Endothelial cell of umbilical vein (primary cell): ENCODE results near the gene WDR7. TPM values are rescaled to one million over a fixed set of nuclear protein-coding genes. Genes with fewer than 3 reads are reported as not detected.

Experiments used
- BruUV-seq: library from RNA; stranded (reverse); fragments of 400-500 nt; replicated peaks from 2 replicates; lab custom pipeline; 2021; lab: Mats Ljungman, UMichigan
- CTCF ChIA-PET: fragments of 300-600, 350-600 bp; sonication (Branson Sonifier 250); formaldehyde crosslinking; loops from one replicate; lab custom pipeline; 2021; ENCODE audit warnings: antibody characterized with exemption, inconsistent platforms; lab: Charles Lee
- POLR2A ChIA-PET: fragments of 300-600, 350-600 bp; sonication (Branson Sonifier 250); formaldehyde crosslinking; loops from one replicate; lab custom pipeline; 2021; ENCODE audit warnings: antibody characterized with exemption, inconsistent platforms; lab: Charles Lee
- DNase-seq: peaks from one replicate; pipeline ENCODE4 v3.0.0-alpha.2; 2011; ENCODE audit warnings: low read depth, low spot score
- FAIRE-seq: peaks from 2 replicates; lab custom pipeline; 2011; peaks lifted over from hg19 to GRCh38; lab: Jason Lieb, UNC
- H2AFZ ChIP-seq: 2 replicates; pipeline ENCODE4 v1.6.0; 2012; ENCODE audit warnings: low read depth, low read length, control low read depth, inconsistent platforms
- H3K27ac ChIP-seq: 2 replicates; pipeline ENCODE4 v1.5.1; 2011; ENCODE audit warnings: low read depth, mild to moderate bottlenecking, control low read depth, low read length, moderate library complexity; ENCODE audit not compliant: insufficient read depth
- H3K27me3 ChIP-seq, 2 experiments: 2 replicates each; pipeline versions ENCODE4 v1.6.0 to v1.6.1; 2011; ENCODE audit warnings: low read length in 2 of 2, mixed read lengths in 1 of 2; ENCODE audit not compliant: control insufficient read depth in 2 of 2, insufficient read depth in 2 of 2
- H3K36me3 ChIP-seq, 2 experiments: 2 replicates in 1 of 2; 3 replicates in 1 of 2; pipeline ENCODE4 v1.5.1; 2011; ENCODE audit warnings: low read length in 2 of 2, mild to moderate bottlenecking in 1 of 2, moderate library complexity in 1 of 2; ENCODE audit not compliant: control insufficient read depth in 2 of 2, insufficient read depth in 2 of 2; ENCODE audit errors: extremely low read depth in 1 of 2
- H3K4me1 ChIP-seq: 3 replicates; pipeline ENCODE4 v1.5.1; 2011; ENCODE audit warnings: mild to moderate bottlenecking, low read length; ENCODE audit not compliant: control insufficient read depth, insufficient read depth; ENCODE audit errors: extremely low read depth
- H3K4me2 ChIP-seq: 2 replicates; pipeline ENCODE4 v1.6.1; 2011; ENCODE audit warnings: low read length, control low read depth, mixed read lengths; ENCODE audit not compliant: insufficient read depth
- H3K4me3 ChIP-seq, 3 experiments: fragments of 200-600 bp in 1 of 3; sonication (generic), shearing (Covaris generic) in 1 of 3; replicated peaks in 1 of 3; 2 replicates each; pipeline ENCODE4 v1.5.1; 2011 to 2016; ENCODE audit warnings: control low read depth in 3 of 3, low read length in 3 of 3, mild to moderate bottlenecking in 2 of 3, inconsistent platforms in 1 of 3, low read depth in 1 of 3, moderate library complexity in 1 of 3; ENCODE audit not compliant: insufficient read depth in 1 of 3
- H3K79me2 ChIP-seq: 2 replicates; pipeline ENCODE4 v1.6.0; 2012; ENCODE audit warnings: low read length, inconsistent platforms; ENCODE audit not compliant: control insufficient read depth, insufficient read depth
- H3K9ac ChIP-seq: replicated peaks from 2 replicates; pipeline ENCODE3; 2011; ENCODE audit warnings: low read length, control low read depth; ENCODE audit not compliant: insufficient read depth; ENCODE audit errors: extremely low read depth
- H3K9me1 ChIP-seq: replicated peaks from 3 replicates; pipeline ENCODE4 v1.6.0; 2011; ENCODE audit warnings: mild to moderate bottlenecking, low read length; ENCODE audit not compliant: control insufficient read depth, insufficient read depth; ENCODE audit errors: extremely low read depth
- H3K9me3 ChIP-seq: replicated peaks from 2 replicates; pipeline ENCODE4 v1.5.1; 2012; ENCODE audit warnings: low read length, inconsistent platforms; ENCODE audit not compliant: control insufficient read depth, insufficient read depth
- H4K20me1 ChIP-seq: replicated peaks from 2 replicates; pipeline ENCODE3; 2011; ENCODE audit warnings: mild to moderate bottlenecking, low read length; ENCODE audit not compliant: control insufficient read depth, insufficient read depth; ENCODE audit errors: extremely low read depth
- EZH2 ChIP-seq: IDR thresholded peaks from 2 replicates; pipeline ENCODE4 v1.6.1; 2012; ENCODE audit warnings: borderline replicate concordance, low read depth, mild to moderate bottlenecking, moderate library complexity, low read length, inconsistent platforms; ENCODE audit not compliant: severe bottlenecking
- FOS ChIP-seq: IDR thresholded peaks from 2 replicates; pipeline ENCODE4 v1.6.1; 2011; ENCODE audit warnings: mild to moderate bottlenecking, low read length, moderate library complexity, borderline replicate concordance; ENCODE audit not compliant: insufficient read depth
- GATA2 ChIP-seq: IDR thresholded peaks from 2 replicates; pipeline ENCODE4 v1.7.0; 2011; ENCODE audit warnings: low read depth, mild to moderate bottlenecking, moderate library complexity, mixed read lengths, low read length; ENCODE audit not compliant: insufficient read length, insufficient read depth
- JUN ChIP-seq: IDR thresholded peaks from 2 replicates; pipeline ENCODE4 v1.6.1; 2011; ENCODE audit warnings: borderline replicate concordance, low read depth; ENCODE audit not compliant: insufficient read length, insufficient read depth
- MYC ChIP-seq: IDR thresholded peaks from one replicate; pipeline ENCODE4 v1.6.1; 2011; ENCODE audit warnings: mild to moderate bottlenecking, low read depth, low read length
- POLR2A ChIP-seq: IDR thresholded peaks from 2 replicates; pipeline ENCODE4 v1.6.1; 2012; ENCODE audit warnings: low read depth, mild to moderate bottlenecking, control low read depth, low read length
- POLR2AphosphoS5 ChIP-seq: IDR thresholded peaks from 2 replicates; pipeline ENCODE4 v1.6.1; 2012; ENCODE audit warnings: low read depth, mild to moderate bottlenecking, control low read depth, low read length, moderate library complexity; ENCODE audit not compliant: insufficient read depth
- dilution Hi-C: fragments of 300-500 bp; cut with MboI; formaldehyde crosslinking; loops from one replicate; pipeline ENCODE4 v1.15.0; 2019; ENCODE audit warnings: low sequenced_read_pairs; ENCODE audit not compliant: extremely low pct_ligation_motif_present
- intact Hi-C: fragments of 100-400 bp; cut with micrococcal nuclease; formaldehyde crosslinking; loops from one replicate; pipeline ENCODE4 v1.10.0; 2022
- polyA plus RNA-seq, 4 experiments: library from polyadenylated mRNA; depleted of rRNA in 3 of 4; stranded (reverse) in 3 of 4; unstranded in 1 of 4; fragments of >200 nt; gene quantifications; 2 replicates each; pipeline versions ENCODE4 v1.2.1 to v1.2.3, GENCODE V29; 2011 to 2012; ENCODE audit warnings: missing spikeins in 1 of 4
- total RNA-seq: library from RNA; stranded (reverse); gene quantifications from 2 replicates; pipeline ENCODE4 v1.2.3, GENCODE V29; 2021
- TF ChIP-seq, protein P1 (sequence below): IDR thresholded peaks from 2 replicates; pipeline ENCODE4 v1.6.1; 2011; ENCODE audit not compliant: insufficient read depth, insufficient read length
- TF ChIP-seq, protein P2 (sequence below), 2 donors: IDR thresholded peaks; 1 replicate in 1 of 2; 2 replicates in 1 of 2; pipeline ENCODE4 v1.5.1; 2011; ENCODE audit warnings: low read length in 2 of 2, mild to moderate bottlenecking in 2 of 2, moderate library complexity in 2 of 2, control low read depth in 1 of 2, inconsistent platforms in 1 of 2, low read depth in 1 of 2; ENCODE audit not compliant: insufficient read depth in 1 of 2; ENCODE audit errors: extremely low read depth in 1 of 2

Gene WDR7
- total and polyA plus RNA-seq, 2 donors (not counting 3 experiments of a cell fraction or from before 2014, with no cell fraction given): 5.9 to 19.0 TPM

GRCh38 chr18:56888978-56889377, 237.8 kb downstream of the WDR7 start:
- Histone ChIP-seq H3K9ac (no peak overlapping the region), H3K4me2 (no peak overlapping the region), H3K4me1 (peaks cover 23% of the 10 kb centered on the region), H3K36me3 (no peaks in the 10 kb centered on the region), H3K27ac (no peak overlapping the region), H3K9me3 (no peaks in the 10 kb centered on the region), H4K20me1 (no peaks in the 10 kb centered on the region), H3K27me3 (no peaks in the 10 kb centered on the region), H2AFZ (no peak overlapping the region), H3K4me3 (no peak overlapping the region), H3K9me1 (no peaks in the 10 kb centered on the region), H3K79me2 (no peaks in the 10 kb centered on the region)
- TF ChIP-seq, protein P1, sequence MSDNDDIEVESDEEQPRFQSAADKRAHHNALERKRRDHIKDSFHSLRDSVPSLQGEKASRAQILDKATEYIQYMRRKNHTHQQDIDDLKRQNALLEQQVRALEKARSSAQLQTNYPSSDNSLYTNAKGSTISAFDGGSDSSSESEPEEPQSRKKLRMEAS: no peak
- TF ChIP-seq EZH2 (no peak), FOS (no peak), MYC (no peak), POLR2AphosphoS5 (no peak), GATA2 (no peak), POLR2A (no peak), JUN (no peak)
- TF ChIP-seq, protein P2, sequence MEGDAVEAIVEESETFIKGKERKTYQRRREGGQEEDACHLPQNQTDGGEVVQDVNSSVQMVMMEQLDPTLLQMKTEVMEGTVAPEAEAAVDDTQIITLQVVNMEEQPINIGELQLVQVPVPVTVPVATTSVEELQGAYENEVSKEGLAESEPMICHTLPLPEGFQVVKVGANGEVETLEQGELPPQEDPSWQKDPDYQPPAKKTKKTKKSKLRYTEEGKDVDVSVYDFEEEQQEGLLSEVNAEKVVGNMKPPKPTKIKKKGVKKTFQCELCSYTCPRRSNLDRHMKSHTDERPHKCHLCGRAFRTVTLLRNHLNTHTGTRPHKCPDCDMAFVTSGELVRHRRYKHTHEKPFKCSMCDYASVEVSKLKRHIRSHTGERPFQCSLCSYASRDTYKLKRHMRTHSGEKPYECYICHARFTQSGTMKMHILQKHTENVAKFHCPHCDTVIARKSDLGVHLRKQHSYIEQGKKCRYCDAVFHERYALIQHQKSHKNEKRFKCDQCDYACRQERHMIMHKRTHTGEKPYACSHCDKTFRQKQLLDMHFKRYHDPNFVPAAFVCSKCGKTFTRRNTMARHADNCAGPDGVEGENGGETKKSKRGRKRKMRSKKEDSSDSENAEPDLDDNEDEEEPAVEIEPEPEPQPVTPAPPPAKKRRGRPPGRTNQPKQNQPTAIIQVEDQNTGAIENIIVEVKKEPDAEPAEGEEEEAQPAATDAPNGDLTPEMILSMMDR (IDR thresholded peaks at IDR 0.05; ENCODE audit: extremely low read depth in 1 of 2, insufficient read depth in 1 of 2, low read depth in 1 of 2, low read length in 2 of 2): no peak
- FAIRE-seq (no peak), DNase-seq (no peak)
- dilution Hi-C loops (no loop called here), intact Hi-C loops (no loop called here)
- CTCF ChIA-PET: no interaction called here
- POLR2A ChIA-PET: no interaction called here
- no TSS peak for BruUV-seq
